GM23338 (cell line): ENCODE results near the gene C12orf43.

Source experiments
- CREB1 ChIP-seq: fragments of 250-450 bp; sonication (Bioruptor Pico); IDR thresholded peaks from 2 replicates; pipeline ENCODE4 v1.5.0; 2020; ENCODE audit warnings: low read depth, mild to moderate bottlenecking, moderate library complexity
- EZH2 ChIP-seq: fragments of 200-600 bp; sonication (generic); IDR thresholded peaks from one replicate; pipeline ENCODE4 v1.8.0; 2017; ENCODE audit warnings: antibody characterized with exemption, mild to moderate bottlenecking, low read depth; ENCODE audit not compliant: unreplicated experiment
- EZH2phosphoT487 ChIP-seq: fragments of 200-600 bp; sonication (generic); IDR thresholded peaks from one replicate; pipeline ENCODE4 v1.8.1; 2018; ENCODE audit warnings: antibody characterized with exemption; ENCODE audit not compliant: unreplicated experiment
- JUNB ChIP-seq: IDR thresholded peaks from one replicate; pipeline ENCODE4 v1.6.1; 2016; ENCODE audit warnings: antibody characterized with exemption; ENCODE audit not compliant: unreplicated experiment
- NANOG ChIP-seq: IDR thresholded peaks from 2 replicates; pipeline ENCODE4 v1.6.1; 2016; ENCODE audit warnings: antibody characterized with exemption, borderline replicate concordance
- POLR2AphosphoS5 ChIP-seq: IDR thresholded peaks from 2 replicates; pipeline ENCODE4 v1.6.1; 2016; ENCODE audit warnings: antibody characterized with exemption, low read depth
- STAT1 ChIP-seq: IDR thresholded peaks from one replicate; pipeline ENCODE4 v1.6.1; 2016; ENCODE audit warnings: antibody characterized with exemption; ENCODE audit not compliant: unreplicated experiment
- ZNF114 ChIP-seq: fragments of 250-450 bp; sonication (Bioruptor Pico); IDR thresholded peaks from 2 replicates; pipeline ENCODE4 v1.5.0; 2020; ENCODE audit warnings: mild to moderate bottlenecking, moderate library complexity
- ZNF331 ChIP-seq: fragments of 250-450 bp; sonication (Bioruptor Pico); IDR thresholded peaks from 2 replicates; pipeline ENCODE4 v1.5.0; 2020; ENCODE audit warnings: low read depth, mild to moderate bottlenecking, moderate library complexity
- TF ChIP-seq, protein P1 (sequence below), 2 experiments: fragments of 200-600 bp in 1 of 2; sonication (generic) in 1 of 2; conservative IDR thresholded peaks; 2 replicates each; pipeline versions ENCODE4 v1.5.1 to v1.6.1; 2016 to 2017; ENCODE audit warnings: antibody characterized with exemption in 2 of 2, low read depth in 2 of 2, mild to moderate bottlenecking in 2 of 2, moderate library complexity in 1 of 2
- TF ChIP-seq, protein P2 (sequence below): IDR thresholded peaks from one replicate; pipeline ENCODE4 v1.6.1; 2018; ENCODE audit warnings: antibody characterized with exemption; ENCODE audit not compliant: unreplicated experiment
- TF ChIP-seq, protein P3 (sequence below): fragments of 250-450 bp; sonication (Bioruptor Pico); IDR thresholded peaks from 2 replicates; pipeline ENCODE4 v1.5.0; 2020; ENCODE audit warnings: mild to moderate bottlenecking, moderate library complexity
- TF ChIP-seq, protein P4 (sequence below): IDR thresholded peaks from 2 replicates; pipeline ENCODE4 v1.6.1; 2016; ENCODE audit warnings: antibody characterized with exemption

DNA sequence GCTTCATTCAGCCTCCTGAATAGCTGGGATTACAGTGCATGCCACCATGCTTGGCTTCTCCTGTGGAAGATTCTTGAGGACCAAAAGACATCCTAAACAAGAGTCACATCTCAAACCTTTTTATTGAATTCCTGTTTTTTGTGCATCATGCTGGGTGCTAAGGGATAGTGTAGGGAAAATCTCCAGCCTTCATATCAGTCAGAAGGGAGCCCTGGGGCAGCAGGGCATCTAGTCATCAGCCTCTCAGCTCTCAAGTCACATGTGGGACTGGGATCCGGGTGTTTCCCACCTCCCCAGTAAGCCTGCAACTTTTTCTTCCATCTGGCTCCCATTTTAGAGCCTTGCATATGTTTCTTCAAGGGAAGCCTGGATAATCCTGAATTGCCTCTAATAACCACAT lies 47.8 kb upstream of the C12orf43 start:
- TF ChIP-seq ZNF331 (CRISPR knock-in tag) (no peak), EZH2phosphoT487 (no peak), EZH2 (no peak), POLR2AphosphoS5 (no peak), CREB1 (CRISPR knock-in tag) (no peak), STAT1 (no peak), NANOG (no peak), JUNB (no peak), ZNF114 (CRISPR knock-in tag) (no peak)
- TF ChIP-seq, protein P1, sequence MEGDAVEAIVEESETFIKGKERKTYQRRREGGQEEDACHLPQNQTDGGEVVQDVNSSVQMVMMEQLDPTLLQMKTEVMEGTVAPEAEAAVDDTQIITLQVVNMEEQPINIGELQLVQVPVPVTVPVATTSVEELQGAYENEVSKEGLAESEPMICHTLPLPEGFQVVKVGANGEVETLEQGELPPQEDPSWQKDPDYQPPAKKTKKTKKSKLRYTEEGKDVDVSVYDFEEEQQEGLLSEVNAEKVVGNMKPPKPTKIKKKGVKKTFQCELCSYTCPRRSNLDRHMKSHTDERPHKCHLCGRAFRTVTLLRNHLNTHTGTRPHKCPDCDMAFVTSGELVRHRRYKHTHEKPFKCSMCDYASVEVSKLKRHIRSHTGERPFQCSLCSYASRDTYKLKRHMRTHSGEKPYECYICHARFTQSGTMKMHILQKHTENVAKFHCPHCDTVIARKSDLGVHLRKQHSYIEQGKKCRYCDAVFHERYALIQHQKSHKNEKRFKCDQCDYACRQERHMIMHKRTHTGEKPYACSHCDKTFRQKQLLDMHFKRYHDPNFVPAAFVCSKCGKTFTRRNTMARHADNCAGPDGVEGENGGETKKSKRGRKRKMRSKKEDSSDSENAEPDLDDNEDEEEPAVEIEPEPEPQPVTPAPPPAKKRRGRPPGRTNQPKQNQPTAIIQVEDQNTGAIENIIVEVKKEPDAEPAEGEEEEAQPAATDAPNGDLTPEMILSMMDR (conservative IDR thresholded peaks at IDR 0.05; ENCODE audit: low read depth in 2 of 2) = no peak
- TF ChIP-seq, protein P2, sequence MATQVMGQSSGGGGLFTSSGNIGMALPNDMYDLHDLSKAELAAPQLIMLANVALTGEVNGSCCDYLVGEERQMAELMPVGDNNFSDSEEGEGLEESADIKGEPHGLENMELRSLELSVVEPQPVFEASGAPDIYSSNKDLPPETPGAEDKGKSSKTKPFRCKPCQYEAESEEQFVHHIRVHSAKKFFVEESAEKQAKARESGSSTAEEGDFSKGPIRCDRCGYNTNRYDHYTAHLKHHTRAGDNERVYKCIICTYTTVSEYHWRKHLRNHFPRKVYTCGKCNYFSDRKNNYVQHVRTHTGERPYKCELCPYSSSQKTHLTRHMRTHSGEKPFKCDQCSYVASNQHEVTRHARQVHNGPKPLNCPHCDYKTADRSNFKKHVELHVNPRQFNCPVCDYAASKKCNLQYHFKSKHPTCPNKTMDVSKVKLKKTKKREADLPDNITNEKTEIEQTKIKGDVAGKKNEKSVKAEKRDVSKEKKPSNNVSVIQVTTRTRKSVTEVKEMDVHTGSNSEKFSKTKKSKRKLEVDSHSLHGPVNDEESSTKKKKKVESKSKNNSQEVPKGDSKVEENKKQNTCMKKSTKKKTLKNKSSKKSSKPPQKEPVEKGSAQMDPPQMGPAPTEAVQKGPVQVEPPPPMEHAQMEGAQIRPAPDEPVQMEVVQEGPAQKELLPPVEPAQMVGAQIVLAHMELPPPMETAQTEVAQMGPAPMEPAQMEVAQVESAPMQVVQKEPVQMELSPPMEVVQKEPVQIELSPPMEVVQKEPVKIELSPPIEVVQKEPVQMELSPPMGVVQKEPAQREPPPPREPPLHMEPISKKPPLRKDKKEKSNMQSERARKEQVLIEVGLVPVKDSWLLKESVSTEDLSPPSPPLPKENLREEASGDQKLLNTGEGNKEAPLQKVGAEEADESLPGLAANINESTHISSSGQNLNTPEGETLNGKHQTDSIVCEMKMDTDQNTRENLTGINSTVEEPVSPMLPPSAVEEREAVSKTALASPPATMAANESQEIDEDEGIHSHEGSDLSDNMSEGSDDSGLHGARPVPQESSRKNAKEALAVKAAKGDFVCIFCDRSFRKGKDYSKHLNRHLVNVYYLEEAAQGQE = no peak
- TF ChIP-seq, protein P3, sequence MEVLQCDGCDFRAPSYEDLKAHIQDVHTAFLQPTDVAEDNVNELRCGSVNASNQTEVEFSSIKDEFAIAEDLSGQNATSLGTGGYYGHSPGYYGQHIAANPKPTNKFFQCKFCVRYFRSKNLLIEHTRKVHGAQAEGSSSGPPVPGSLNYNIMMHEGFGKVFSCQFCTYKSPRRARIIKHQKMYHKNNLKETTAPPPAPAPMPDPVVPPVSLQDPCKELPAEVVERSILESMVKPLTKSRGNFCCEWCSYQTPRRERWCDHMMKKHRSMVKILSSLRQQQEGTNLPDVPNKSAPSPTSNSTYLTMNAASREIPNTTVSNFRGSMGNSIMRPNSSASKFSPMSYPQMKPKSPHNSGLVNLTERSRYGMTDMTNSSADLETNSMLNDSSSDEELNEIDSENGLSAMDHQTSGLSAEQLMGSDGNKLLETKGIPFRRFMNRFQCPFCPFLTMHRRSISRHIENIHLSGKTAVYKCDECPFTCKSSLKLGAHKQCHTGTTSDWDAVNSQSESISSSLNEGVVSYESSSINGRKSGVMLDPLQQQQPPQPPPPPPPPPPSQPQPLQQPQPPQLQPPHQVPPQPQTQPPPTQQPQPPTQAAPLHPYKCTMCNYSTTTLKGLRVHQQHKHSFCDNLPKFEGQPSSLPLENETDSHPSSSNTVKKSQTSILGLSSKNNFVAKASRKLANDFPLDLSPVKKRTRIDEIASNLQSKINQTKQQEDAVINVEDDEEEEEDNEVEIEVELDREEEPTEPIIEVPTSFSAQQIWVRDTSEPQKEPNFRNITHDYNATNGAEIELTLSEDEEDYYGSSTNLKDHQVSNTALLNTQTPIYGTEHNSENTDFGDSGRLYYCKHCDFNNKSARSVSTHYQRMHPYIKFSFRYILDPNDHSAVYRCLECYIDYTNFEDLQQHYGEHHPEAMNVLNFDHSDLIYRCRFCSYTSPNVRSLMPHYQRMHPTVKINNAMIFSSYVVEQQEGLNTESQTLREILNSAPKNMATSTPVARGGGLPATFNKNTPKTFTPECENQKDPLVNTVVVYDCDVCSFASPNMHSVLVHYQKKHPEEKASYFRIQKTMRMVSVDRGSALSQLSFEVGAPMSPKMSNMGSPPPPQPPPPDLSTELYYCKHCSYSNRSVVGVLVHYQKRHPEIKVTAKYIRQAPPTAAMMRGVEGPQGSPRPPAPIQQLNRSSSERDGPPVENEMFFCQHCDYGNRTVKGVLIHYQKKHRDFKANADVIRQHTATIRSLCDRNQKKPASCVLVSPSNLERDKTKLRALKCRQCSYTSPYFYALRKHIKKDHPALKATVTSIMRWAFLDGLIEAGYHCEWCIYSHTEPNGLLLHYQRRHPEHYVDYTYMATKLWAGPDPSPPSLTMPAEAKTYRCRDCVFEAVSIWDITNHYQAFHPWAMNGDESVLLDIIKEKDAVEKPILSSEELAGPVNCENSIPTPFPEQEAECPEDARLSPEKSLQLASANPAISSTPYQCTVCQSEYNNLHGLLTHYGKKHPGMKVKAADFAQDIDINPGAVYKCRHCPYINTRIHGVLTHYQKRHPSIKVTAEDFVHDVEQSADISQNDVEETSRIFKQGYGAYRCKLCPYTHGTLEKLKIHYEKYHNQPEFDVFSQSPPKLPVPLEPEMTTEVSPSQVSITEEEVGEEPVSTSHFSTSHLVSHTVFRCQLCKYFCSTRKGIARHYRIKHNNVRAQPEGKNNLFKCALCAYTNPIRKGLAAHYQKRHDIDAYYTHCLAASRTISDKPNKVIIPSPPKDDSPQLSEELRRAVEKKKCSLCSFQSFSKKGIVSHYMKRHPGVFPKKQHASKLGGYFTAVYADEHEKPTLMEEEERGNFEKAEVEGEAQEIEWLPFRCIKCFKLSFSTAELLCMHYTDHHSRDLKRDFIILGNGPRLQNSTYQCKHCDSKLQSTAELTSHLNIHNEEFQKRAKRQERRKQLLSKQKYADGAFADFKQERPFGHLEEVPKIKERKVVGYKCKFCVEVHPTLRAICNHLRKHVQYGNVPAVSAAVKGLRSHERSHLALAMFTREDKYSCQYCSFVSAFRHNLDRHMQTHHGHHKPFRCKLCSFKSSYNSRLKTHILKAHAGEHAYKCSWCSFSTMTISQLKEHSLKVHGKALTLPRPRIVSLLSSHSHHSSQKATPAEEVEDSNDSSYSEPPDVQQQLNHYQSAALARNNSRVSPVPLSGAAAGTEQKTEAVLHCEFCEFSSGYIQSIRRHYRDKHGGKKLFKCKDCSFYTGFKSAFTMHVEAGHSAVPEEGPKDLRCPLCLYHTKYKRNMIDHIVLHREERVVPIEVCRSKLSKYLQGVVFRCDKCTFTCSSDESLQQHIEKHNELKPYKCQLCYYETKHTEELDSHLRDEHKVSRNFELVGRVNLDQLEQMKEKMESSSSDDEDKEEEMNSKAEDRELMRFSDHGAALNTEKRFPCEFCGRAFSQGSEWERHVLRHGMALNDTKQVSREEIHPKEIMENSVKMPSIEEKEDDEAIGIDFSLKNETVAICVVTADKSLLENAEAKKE = no peak
- TF ChIP-seq, protein P4, sequence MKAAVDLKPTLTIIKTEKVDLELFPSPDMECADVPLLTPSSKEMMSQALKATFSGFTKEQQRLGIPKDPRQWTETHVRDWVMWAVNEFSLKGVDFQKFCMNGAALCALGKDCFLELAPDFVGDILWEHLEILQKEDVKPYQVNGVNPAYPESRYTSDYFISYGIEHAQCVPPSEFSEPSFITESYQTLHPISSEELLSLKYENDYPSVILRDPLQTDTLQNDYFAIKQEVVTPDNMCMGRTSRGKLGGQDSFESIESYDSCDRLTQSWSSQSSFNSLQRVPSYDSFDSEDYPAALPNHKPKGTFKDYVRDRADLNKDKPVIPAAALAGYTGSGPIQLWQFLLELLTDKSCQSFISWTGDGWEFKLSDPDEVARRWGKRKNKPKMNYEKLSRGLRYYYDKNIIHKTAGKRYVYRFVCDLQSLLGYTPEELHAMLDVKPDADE = no peak
